IPS DF 19.7 (cell line): ENCODE data around the gene MAIP1.
"Not testable (repeated sequence)": the region's sequence is repeated elsewhere in the genome, so short reads cannot be mapped to it uniquely, and the experiment has no call there.

Experiments used
- DNase-seq: peaks from one replicate; pipeline ENCODE4 v3.0.0-alpha.2; 2013; ENCODE audit warnings: low read depth, low spot score

Gene MAIP1, protein sequence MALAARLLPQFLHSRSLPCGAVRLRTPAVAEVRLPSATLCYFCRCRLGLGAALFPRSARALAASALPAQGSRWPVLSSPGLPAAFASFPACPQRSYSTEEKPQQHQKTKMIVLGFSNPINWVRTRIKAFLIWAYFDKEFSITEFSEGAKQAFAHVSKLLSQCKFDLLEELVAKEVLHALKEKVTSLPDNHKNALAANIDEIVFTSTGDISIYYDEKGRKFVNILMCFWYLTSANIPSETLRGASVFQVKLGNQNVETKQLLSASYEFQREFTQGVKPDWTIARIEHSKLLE

GRCh38 chr2:199955339-199956061 is at the start of gene MAIP1, which contains the start of gene TYW5:
TSS of gene MAIP1 (plus strand) at chr2:199955582. CDS start at chr2:199955799, 217 bp downstream.
TSS of gene TYW5 (minus strand) at chr2:199955491. CDS start at chr2:199955470, 21 bp downstream.
- peak; percentile 54 for DNase-seq

GRCh38 chr2:199907008-199907714 is 48.2 kb upstream of the MAIP1 start:
- DNase-seq: no peak

- DNase-seq: no peak
These were observed 44.9 kb upstream of the MAIP1 start for GRCh38 chr2:199910338-199911051.

- DNase-seq: peak; percentile 97
These were observed 44.1 kb upstream of the MAIP1 start, which contains the start of gene C2orf69 for GRCh38 chr2:199911052-199911876. TSS of gene C2orf69 (plus strand) at chr2:199911293. CDS start at chr2:199911439, 146 bp downstream.

GRCh38 chr2:199911877-199912161 is 43.6 kb upstream of the MAIP1 start:
- DNase-seq: no peak

DNA sequence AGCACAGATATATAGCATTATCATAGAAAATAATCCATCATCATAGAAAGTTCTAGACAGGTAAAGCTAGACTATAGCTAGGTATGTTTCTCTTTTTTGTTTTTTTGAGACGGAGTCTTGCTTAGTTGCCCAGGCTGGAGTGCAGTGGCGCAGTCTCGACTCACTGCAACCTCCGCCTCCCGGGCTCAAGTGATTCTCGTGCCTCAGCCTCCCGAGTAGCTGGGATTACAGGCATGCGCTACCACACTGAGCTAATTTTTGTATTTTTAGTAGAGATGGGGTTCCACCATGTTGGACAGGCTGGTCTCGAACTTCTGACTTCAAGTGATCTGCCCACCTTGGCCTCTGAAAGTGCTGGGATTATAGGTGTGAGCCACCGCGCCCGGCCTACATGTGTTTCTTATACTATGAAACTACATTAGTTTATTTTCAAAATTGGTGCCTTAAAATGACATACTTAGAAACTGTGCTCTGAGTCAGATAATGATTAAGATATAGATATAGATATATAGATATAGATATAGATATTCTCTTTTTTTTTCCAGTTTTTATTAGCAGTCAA is 42.7 kb upstream of the MAIP1 start:
- not testable (repeated sequence) for DNase-seq

GRCh38 chr2:199914372-199914958 is 40.9 kb upstream of the MAIP1 start:
- no peak for DNase-seq

DNA sequence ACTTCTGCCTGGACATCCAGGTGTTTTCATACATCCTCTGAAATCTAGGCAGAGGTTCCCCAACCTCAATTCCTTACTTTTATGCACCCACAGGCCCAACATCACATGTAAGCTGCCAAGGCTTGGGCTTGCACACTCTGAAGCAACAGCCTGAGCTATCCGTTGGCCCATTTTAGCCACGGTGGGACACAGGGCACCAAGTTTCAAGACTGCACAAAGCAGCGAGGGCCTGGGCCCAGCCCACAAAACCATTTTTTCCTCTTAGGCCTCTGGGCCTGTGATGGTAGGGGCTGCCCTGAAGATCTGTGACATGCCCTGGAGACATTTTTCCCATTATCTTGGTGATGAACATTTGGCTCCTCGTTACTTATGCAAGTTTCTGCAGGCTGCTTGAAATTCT is 38.4 kb upstream of the MAIP1 start:
- no peak for DNase-seq

DNA sequence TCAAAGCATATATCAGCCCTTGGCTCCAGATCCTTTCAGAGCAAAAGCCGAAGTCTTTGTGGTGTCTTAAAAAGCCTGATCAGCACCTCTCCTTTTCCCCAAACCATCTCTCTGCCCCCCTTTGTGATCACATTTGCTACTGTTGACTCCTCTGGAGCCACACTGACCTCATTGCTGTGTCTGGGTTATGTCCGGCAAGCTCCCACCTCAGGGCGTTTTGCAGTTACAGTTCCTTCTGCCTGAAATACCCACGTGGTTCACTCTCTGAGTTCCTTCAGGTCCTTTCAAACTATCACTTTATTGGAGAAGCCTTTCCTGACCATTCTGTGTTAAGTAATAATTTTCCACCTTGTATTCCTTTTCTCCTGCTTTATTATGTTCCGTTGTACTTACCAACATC is 32.5 kb upstream of the MAIP1 start:
- no peak for DNase-seq

- DNase-seq: no peak
These were observed 31.5 kb upstream of the MAIP1 start for GRCh38 chr2:199923924-199924323.

GRCh38 chr2:199926806-199927205 is 28.6 kb upstream of the MAIP1 start:
- no peak for DNase-seq

GRCh38 chr2:199928226-199928625 is 27.2 kb upstream of the MAIP1 start:
- DNase-seq: no peak

DNA sequence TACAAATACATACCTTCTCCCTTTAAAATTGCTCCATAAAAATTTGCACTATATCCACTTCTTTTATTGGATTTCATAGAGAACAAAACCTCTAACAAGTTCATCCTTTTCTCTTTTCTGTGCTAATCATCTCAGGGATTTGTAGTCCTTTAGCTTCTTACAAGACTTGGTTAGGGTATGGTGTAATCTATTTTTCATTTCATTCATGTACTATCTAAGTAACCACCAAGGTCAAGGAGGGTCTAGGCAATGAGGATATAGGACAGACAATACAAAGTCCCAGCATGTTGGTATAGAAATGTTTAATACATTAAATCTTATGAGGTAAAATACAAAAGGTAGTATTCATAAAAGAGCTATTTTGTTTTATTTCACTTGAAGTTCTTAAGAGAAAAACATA is 26.8 kb upstream of the MAIP1 start:
- DNase-seq: no peak

GRCh38 chr2:199929262-199929661 is 26.1 kb upstream of the MAIP1 start:
- DNase-seq: no peak

GRCh38 chr2:199932312-199932855 is 23.0 kb upstream of the MAIP1 start:
- no peak for DNase-seq

GRCh38 chr2:199933466-199933865 is 21.9 kb upstream of the MAIP1 start:
- no peak for DNase-seq

DNA sequence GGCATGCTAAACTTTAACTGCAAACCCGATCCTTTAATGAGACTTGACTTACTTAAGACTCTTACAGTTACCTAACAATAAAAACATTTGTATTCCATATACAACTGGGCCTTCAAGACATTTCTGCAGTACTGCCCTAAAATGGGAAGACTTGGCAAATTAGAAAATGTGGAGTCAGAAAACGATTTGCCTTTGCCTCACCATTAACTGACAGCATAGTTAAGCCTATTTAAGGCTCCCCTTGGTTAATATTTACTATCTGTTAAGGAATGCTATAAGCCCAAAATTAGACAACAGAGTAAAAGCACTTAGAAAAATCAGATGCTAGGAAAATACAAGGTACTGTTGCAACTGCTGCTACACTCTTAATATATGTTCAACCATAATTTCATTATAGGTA is 18.8 kb upstream of the MAIP1 start:
- no peak for DNase-seq

GRCh38 chr2:199940373-199940772 is 15.0 kb upstream of the MAIP1 start:
- DNase-seq: no peak

DNA sequence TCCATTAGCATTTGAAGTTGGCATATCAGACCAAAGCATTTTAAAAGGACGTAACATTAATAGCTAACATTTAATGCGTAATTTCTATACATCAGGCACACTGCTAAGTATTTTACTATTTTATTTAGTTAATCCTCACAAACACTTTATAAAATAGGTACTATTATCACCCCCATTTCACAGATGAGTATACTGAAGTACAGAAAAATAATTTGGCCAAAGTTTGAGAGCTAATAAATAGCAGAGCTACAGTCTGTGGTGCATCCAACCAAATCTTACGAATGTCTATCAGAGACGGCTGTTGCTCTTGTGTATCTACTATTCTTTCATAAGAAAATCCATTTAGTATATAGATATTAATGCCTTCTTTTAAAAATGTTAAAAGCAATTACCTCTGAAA is 12.0 kb upstream of the MAIP1 start:
- DNase-seq: no peak

- DNase-seq: no peak
These were observed 9.2 kb upstream of the MAIP1 start for GRCh38 chr2:199946196-199946595.
